ENCODE results near the gene KCNQ1. TPM values are rescaled to one million over a fixed set of nuclear protein-coding genes. Genes with fewer than 3 reads are reported as not detected.
A peak's percentile ranks its signal among the peaks of the same experiment; 100 is the strongest.

KCNQ1 gene
- total and polyA plus RNA-seq, 2 of the 13 experiments (the other 11 are each of a cell fraction or from before 2014, with no cell fraction given), result 0.02 to 0.08 TPM

DNA sequence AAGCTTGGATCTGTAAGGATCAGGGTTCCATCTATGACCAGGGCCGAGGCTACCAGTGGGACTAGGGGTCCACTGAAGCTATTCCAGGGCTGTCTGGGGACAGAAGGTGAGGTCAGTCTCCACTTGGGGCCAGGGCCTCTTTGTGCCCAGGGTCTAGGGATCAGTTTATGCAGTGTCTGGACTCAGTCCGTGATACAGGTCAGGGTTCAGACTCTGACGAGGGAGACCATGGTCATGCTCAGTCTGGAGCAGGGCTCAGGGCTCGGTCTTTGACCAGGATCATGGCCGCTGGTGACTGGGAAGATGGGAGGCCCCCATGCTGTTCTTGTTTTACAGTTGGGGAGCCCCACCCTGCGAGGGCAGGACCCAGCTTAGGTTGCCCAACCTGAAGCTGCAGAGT lies 32.5 kb upstream of the KCNQ1 start (continued):
- TF ChIP-seq CBX5 (CRISPR knock-in tag; IDR thresholded peaks at IDR 0.05; ENCODE audit: borderline replicate concordance) (no peak), GABPB1 (CRISPR knock-in tag; IDR thresholded peaks at IDR 0.05) (0 out of 2 replicates have a peak, but pooled peaks have one; percentile 12), MTA1 (CRISPR knock-in tag; IDR thresholded peaks at IDR 0.05; ENCODE audit: borderline replicate concordance) (peak; percentile 33; the same call in 1 of the 2 replicates), GABPA (IDR thresholded peaks at IDR 0.05; ENCODE audit: low read depth, low read length) (no peak), GABPA (CRISPR knock-in tag; IDR thresholded peaks at IDR 0.05; ENCODE audit: low read depth) (0 out of 2 replicates have a peak, but pooled peaks have one; percentile 11), SALL1 (CRISPR knock-in tag; IDR thresholded peaks at IDR 0.05) (peak; percentile 21; the same call in 1 of the 2 replicates), ZNF143 (CRISPR knock-in tag; IDR thresholded peaks at IDR 0.05) (no peak), FOXJ3 (CRISPR knock-in tag; IDR thresholded peaks at IDR 0.05; ENCODE audit: borderline replicate concordance) (no peak), ZSCAN25 (CRISPR knock-in tag; IDR thresholded peaks at IDR 0.05) (no peak), HNF4A (CRISPR knock-in tag; IDR thresholded peaks at IDR 0.05) (peak; percentile 79), ZSCAN29 (CRISPR knock-in tag; conservative IDR thresholded peaks at IDR 0.05) (no peak), FOXA1 (IDR thresholded peaks at IDR 0.05) (no peak), FOXA1 (CRISPR knock-in tag; IDR thresholded peaks at IDR 0.05) (no peak), ZNF337 (CRISPR knock-in tag; IDR thresholded peaks at IDR 0.05; ENCODE audit: borderline replicate concordance, low read depth) (no peak), SMAD9 (CRISPR knock-in tag; IDR thresholded peaks at IDR 0.05) (no peak), HNF4G (IDR thresholded peaks at IDR 0.05; ENCODE audit: borderline replicate concordance, low read depth, low read length) (peak; percentile 41; the same call in 1 of the 2 replicates), HNF4G (CRISPR knock-in tag; IDR thresholded peaks at IDR 0.05; ENCODE audit: borderline replicate concordance, low read depth) (no peak), RAD21 (CRISPR knock-in tag; IDR thresholded peaks at IDR 0.05) (no peak), DPF2 (CRISPR knock-in tag; IDR thresholded peaks at IDR 0.05; ENCODE audit: borderline replicate concordance, low read depth) (peak; percentile 26; the same call in 1 of the 2 replicates), CBFB (CRISPR knock-in tag; IDR thresholded peaks at IDR 0.05) (no peak), PPARG (CRISPR knock-in tag; conservative IDR thresholded peaks at IDR 0.05) (0 out of 2 replicates have a peak, but pooled peaks have one; percentile 34)
- TF ChIP-seq, protein P1, sequence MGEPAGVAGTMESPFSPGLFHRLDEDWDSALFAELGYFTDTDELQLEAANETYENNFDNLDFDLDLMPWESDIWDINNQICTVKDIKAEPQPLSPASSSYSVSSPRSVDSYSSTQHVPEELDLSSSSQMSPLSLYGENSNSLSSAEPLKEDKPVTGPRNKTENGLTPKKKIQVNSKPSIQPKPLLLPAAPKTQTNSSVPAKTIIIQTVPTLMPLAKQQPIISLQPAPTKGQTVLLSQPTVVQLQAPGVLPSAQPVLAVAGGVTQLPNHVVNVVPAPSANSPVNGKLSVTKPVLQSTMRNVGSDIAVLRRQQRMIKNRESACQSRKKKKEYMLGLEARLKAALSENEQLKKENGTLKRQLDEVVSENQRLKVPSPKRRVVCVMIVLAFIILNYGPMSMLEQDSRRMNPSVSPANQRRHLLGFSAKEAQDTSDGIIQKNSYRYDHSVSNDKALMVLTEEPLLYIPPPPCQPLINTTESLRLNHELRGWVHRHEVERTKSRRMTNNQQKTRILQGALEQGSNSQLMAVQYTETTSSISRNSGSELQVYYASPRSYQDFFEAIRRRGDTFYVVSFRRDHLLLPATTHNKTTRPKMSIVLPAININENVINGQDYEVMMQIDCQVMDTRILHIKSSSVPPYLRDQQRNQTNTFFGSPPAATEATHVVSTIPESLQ (CRISPR knock-in tag; conservative IDR thresholded peaks at IDR 0.05), result no peak
- TF ChIP-seq, protein P2, sequence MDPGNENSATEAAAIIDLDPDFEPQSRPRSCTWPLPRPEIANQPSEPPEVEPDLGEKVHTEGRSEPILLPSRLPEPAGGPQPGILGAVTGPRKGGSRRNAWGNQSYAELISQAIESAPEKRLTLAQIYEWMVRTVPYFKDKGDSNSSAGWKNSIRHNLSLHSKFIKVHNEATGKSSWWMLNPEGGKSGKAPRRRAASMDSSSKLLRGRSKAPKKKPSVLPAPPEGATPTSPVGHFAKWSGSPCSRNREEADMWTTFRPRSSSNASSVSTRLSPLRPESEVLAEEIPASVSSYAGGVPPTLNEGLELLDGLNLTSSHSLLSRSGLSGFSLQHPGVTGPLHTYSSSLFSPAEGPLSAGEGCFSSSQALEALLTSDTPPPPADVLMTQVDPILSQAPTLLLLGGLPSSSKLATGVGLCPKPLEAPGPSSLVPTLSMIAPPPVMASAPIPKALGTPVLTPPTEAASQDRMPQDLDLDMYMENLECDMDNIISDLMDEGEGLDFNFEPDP (CRISPR knock-in tag; conservative IDR thresholded peaks at IDR 0.05), result no peak
- TF ChIP-seq, protein P3, sequence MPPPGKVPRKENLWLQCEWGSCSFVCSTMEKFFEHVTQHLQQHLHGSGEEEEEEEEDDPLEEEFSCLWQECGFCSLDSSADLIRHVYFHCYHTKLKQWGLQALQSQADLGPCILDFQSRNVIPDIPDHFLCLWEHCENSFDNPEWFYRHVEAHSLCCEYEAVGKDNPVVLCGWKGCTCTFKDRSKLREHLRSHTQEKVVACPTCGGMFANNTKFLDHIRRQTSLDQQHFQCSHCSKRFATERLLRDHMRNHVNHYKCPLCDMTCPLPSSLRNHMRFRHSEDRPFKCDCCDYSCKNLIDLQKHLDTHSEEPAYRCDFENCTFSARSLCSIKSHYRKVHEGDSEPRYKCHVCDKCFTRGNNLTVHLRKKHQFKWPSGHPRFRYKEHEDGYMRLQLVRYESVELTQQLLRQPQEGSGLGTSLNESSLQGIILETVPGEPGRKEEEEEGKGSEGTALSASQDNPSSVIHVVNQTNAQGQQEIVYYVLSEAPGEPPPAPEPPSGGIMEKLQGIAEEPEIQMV (CRISPR knock-in tag; IDR thresholded peaks at IDR 0.05; ENCODE audit: low read depth), result 0 out of 2 replicates have a peak, but pooled peaks have one; percentile 11
- TF ChIP-seq, protein P4, sequence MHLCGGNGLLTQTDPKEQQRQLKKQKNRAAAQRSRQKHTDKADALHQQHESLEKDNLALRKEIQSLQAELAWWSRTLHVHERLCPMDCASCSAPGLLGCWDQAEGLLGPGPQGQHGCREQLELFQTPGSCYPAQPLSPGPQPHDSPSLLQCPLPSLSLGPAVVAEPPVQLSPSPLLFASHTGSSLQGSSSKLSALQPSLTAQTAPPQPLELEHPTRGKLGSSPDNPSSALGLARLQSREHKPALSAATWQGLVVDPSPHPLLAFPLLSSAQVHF (CRISPR knock-in tag; IDR thresholded peaks at IDR 0.05), result no peak
- TF ChIP-seq, protein P5, sequence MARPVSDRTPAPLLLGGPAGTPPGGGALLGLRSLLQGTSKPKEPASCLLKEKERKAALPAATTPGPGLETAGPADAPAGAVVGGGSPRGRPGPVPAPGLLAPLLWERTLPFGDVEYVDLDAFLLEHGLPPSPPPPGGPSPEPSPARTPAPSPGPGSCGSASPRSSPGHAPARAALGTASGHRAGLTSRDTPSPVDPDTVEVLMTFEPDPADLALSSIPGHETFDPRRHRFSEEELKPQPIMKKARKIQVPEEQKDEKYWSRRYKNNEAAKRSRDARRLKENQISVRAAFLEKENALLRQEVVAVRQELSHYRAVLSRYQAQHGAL (CRISPR knock-in tag; IDR thresholded peaks at IDR 0.05; ENCODE audit: not compliant biosample characterization), result no peak

Measured in HepG2 (cell line).